HEK293T (cell line): ENCODE data around the gene TRIM69.
"Not testable (repeated sequence)": the region's sequence is repeated elsewhere in the genome, so short reads cannot be mapped to it uniquely, and the experiment has no call there.

Experiments
- CTCF ChIA-PET: fragments of 350-600 bp; formaldehyde crosslinking; extraction: SDS; loops from one replicate; lab custom pipeline; 2021; ENCODE audit warnings: antibody characterized with exemption, inconsistent platforms; lab: Yijun Ruan, JAX
- POLR2A ChIA-PET: fragments of 350-600 bp; formaldehyde crosslinking; extraction: SDS; loops from one replicate; lab custom pipeline; 2020; ENCODE audit warnings: antibody characterized with exemption, inconsistent platforms; lab: Yijun Ruan, JAX
- DNase-seq: peaks from one replicate; pipeline ENCODE4 v3.0.0; 2012; ENCODE audit warnings: mixed read lengths; ENCODE audit errors: extremely low spot score
- ARNT ChIP-seq: fragments of 450-650 bp; IDR thresholded peaks from 2 replicates; pipeline ENCODE4 v1.6.1; 2017; ENCODE audit warnings: mild to moderate bottlenecking
- BHLHE40 ChIP-seq: fragments of 450-650 bp; IDR thresholded peaks from 2 replicates; pipeline ENCODE4 v1.6.1; 2016; ENCODE audit warnings: mild to moderate bottlenecking, moderate library complexity, borderline replicate concordance
- CTBP1 ChIP-seq: fragments of 450-650 bp; IDR thresholded peaks from 2 replicates; pipeline ENCODE4 v1.6.1; 2016; ENCODE audit warnings: borderline replicate concordance
- ELF4 ChIP-seq: fragments of 450-650 bp; IDR thresholded peaks from 2 replicates; pipeline ENCODE4 v1.6.1; 2017; ENCODE audit warnings: antibody characterized with exemption
- FOXA1 ChIP-seq: fragments of 450-650 bp; IDR thresholded peaks from 2 replicates; pipeline ENCODE4 v1.6.1; 2016; ENCODE audit warnings: mild to moderate bottlenecking
- FOXK2 ChIP-seq: fragments of 450-650 bp; IDR thresholded peaks from 2 replicates; pipeline ENCODE4 v1.6.1; 2016; ENCODE audit warnings: mild to moderate bottlenecking
- FOXM1 ChIP-seq: fragments of 450-650 bp; IDR thresholded peaks from 2 replicates; pipeline ENCODE4 v1.6.1; 2017; ENCODE audit warnings: mild to moderate bottlenecking, borderline replicate concordance
- HDGF ChIP-seq: fragments of 450-650 bp; IDR thresholded peaks from 2 replicates; pipeline ENCODE4 v1.6.1; 2017; ENCODE audit warnings: antibody characterized with exemption, borderline replicate concordance
- L3MBTL2 ChIP-seq: fragments of 450-650 bp; conservative IDR thresholded peaks from 2 replicates; pipeline ENCODE4 v1.6.1; 2016; ENCODE audit warnings: mild to moderate bottlenecking
- LEF1 ChIP-seq: fragments of 450-650 bp; IDR thresholded peaks from 2 replicates; pipeline ENCODE4 v1.6.1; 2017; ENCODE audit warnings: mild to moderate bottlenecking, borderline replicate concordance
- NFRKB ChIP-seq: fragments of 450-650 bp; IDR thresholded peaks from 2 replicates; pipeline ENCODE4 v1.6.1; 2016; ENCODE audit warnings: mild to moderate bottlenecking, moderate library complexity
- PKNOX1 ChIP-seq: fragments of 450-650 bp; IDR thresholded peaks from 2 replicates; pipeline ENCODE4 v1.6.1; 2016
- SP1 ChIP-seq: fragments of 450-650 bp; IDR thresholded peaks from 2 replicates; pipeline ENCODE4 v1.6.1; 2017
- SUZ12 ChIP-seq: fragments of 450-650 bp; IDR thresholded peaks from 2 replicates; pipeline ENCODE4 v1.6.1; 2016; ENCODE audit warnings: mild to moderate bottlenecking
- TARDBP ChIP-seq: fragments of 450-650 bp; IDR thresholded peaks from 2 replicates; pipeline ENCODE4 v1.6.1; 2016
- ZNF384 ChIP-seq: fragments of 450-650 bp; IDR thresholded peaks from 2 replicates; pipeline ENCODE4 v1.6.1; 2016

Gene TRIM69

GRCh38 chr15:44753345-44753744 lies 17.0 kb downstream of the TRIM69 start:
- ChIA-PET POLR2A (no interaction called here), CTCF (no interaction called here)
- DNase-seq: no peak
- TF ChIP-seq FOXA1 (no peak), ARNT (no peak), PKNOX1 (no peak), HDGF (no peak), FOXM1 (no peak), CTBP1 (no peak), FOXK2 (no peak), TARDBP (no peak), NFRKB (no peak), SUZ12 (no peak), LEF1 (no peak)

- DNase-seq: no peak
- peak; percentile 67 for TF ChIP-seq PKNOX1
- TF ChIP-seq LEF1: no peak
- CTCF ChIA-PET: no interaction called here
These were observed 26.9 kb downstream of the TRIM69 start for GRCh38 chr15:44763187-44763586.

GRCh38 chr15:44763848-44764247 lies 27.5 kb downstream of the TRIM69 start:
- no peak for DNase-seq
- no peak for TF ChIP-seq SP1
- TF ChIP-seq CTBP1: no peak
- no peak for TF ChIP-seq FOXK2
- TF ChIP-seq SUZ12: no peak
- TF ChIP-seq FOXM1: no peak
- no peak for TF ChIP-seq LEF1
- TF ChIP-seq ARNT: no peak
- no peak for TF ChIP-seq ELF4
- TF ChIP-seq PKNOX1: no peak
- TF ChIP-seq FOXA1: no peak
- no peak for TF ChIP-seq ZNF384
- no peak for TF ChIP-seq BHLHE40
- no peak for TF ChIP-seq L3MBTL2
- no peak for TF ChIP-seq TARDBP
- no peak for TF ChIP-seq NFRKB
- no peak for TF ChIP-seq HDGF
- ChIA-PET CTCF (no interaction called here), POLR2A (interaction anchor here (1.1 kb wide), 1 partner anchor 100 kb away, joined by 3 read pairs; the partner anchor contains the start of gene SPG11)

More at GRCh38 chr15:44763187-44763586, 26.9 kb downstream of the TRIM69 start:
- POLR2A ChIA-PET: no interaction called here

GRCh38 chr15:44765036-44765435 lies 28.7 kb downstream of the TRIM69 start:
- CTCF ChIA-PET: no interaction called here
- POLR2A ChIA-PET: interaction anchor here (1.1 kb wide), 1 partner anchor 102 kb away, joined by 3 read pairs; the partner anchor contains the start of gene SPG11
- DNase-seq: no peak
- TF ChIP-seq ARNT (no peak), SUZ12 (no peak), FOXA1 (no peak), SP1 (no peak), NFRKB (no peak), CTBP1 (no peak), ELF4 (no peak)

GRCh38 chr15:44769521-44769920 lies 33.2 kb downstream of the TRIM69 start:
- POLR2A ChIA-PET: interaction anchor here (1.1 to 1.2 kb wide), 2 partner anchors 41 to 57 kb away, joined by 3 to 5 read pairs; no protein-coding TSS in a partner anchor
- no peak for TF ChIP-seq BHLHE40
- no peak for TF ChIP-seq HDGF
- TF ChIP-seq ZNF384: no peak
- no peak for TF ChIP-seq L3MBTL2
- no peak for TF ChIP-seq PKNOX1
- no peak for TF ChIP-seq FOXK2
- TF ChIP-seq FOXM1: no peak
- TF ChIP-seq LEF1: no peak
- TF ChIP-seq ELF4: no peak
- no peak for TF ChIP-seq FOXA1
- TF ChIP-seq SP1: no peak
- TF ChIP-seq SUZ12: no peak
- no peak for TF ChIP-seq CTBP1
- TF ChIP-seq NFRKB: no peak
- no peak for TF ChIP-seq TARDBP
- no peak for DNase-seq
- CTCF ChIA-PET: interaction anchor here (0.8 to 1.2 kb wide), 2 partner anchors 31 to 376 kb away, joined by 3 read pairs; no protein-coding TSS in a partner anchor

- CTCF ChIA-PET, DNase-seq, POLR2A ChIA-PET: not testable (repeated sequence)
These were observed 34.4 kb downstream of the TRIM69 start for GRCh38 chr15:44770715-44771114.
